Karpas-422 (cell line): ENCODE measurements around the gene COL13A1. TPM values are rescaled to one million over a fixed set of nuclear protein-coding genes. Genes with fewer than 3 reads are reported as not detected.

ENCODE experiments used
- DNase-seq: peaks from one replicate; pipeline ENCODE4 v3.0.0-alpha.2; 2015
- H2AFZ ChIP-seq: fragments of 200-600 bp; sonication (generic); 2 replicates; pipeline ENCODE4 v1.6.1; 2014; ENCODE audit warnings: antibody characterized with exemption, low read length, mixed read lengths
- H3K27ac ChIP-seq: fragments of 200-600 bp; sonication (generic); 2 replicates; pipeline ENCODE4 v1.5.1; 2014; ENCODE audit warnings: mild to moderate bottlenecking, low read length, moderate library complexity
- H3K27me3 ChIP-seq: fragments of 200-600 bp; sonication (generic); 2 replicates; pipeline ENCODE4 v1.6.1; 2014; ENCODE audit warnings: low read length, mixed read lengths
- H3K36me3 ChIP-seq: fragments of 200-600 bp; sonication (generic); 2 replicates; pipeline ENCODE4 v1.6.1; 2014; ENCODE audit warnings: low read length, mixed read lengths; ENCODE audit not compliant: insufficient read depth
- H3K4me1 ChIP-seq: fragments of 200-600 bp; sonication (generic); 2 replicates; pipeline ENCODE4 v1.6.1; 2014; ENCODE audit warnings: mild to moderate bottlenecking, low read length, mixed read lengths
- H3K4me2 ChIP-seq: fragments of 200-600 bp; sonication (generic); 2 replicates; pipeline ENCODE4 v1.6.1; 2014; ENCODE audit warnings: low read length, low read depth, mild to moderate bottlenecking; ENCODE audit not compliant: poor library complexity, severe bottlenecking
- H3K4me3 ChIP-seq: fragments of 200-600 bp; sonication (generic); 2 replicates; pipeline ENCODE4 v1.5.1; 2014; ENCODE audit warnings: mild to moderate bottlenecking, antibody characterized with exemption, low read length, mixed read lengths
- H3K79me2 ChIP-seq: fragments of 200-600 bp; sonication (generic); 2 replicates; pipeline ENCODE4 v1.6.1; 2014; ENCODE audit warnings: mild to moderate bottlenecking, low read length, mixed read lengths
- H3K9ac ChIP-seq: fragments of 200-600 bp; sonication (generic); 2 replicates; pipeline ENCODE4 v1.6.0; 2014; ENCODE audit warnings: low read length
- H3K9me2 ChIP-seq: fragments of 200-600 bp; sonication (generic), shearing (Covaris generic); replicated peaks from 2 replicates; pipeline ENCODE4 v1.6.0; 2014; ENCODE audit warnings: mild to moderate bottlenecking, low read length, moderate library complexity; ENCODE audit not compliant: insufficient read depth
- H3K9me3 ChIP-seq: fragments of 300-700, 200-600 bp; sonication (generic); 2 replicates; pipeline ENCODE4 v1.6.1; 2014; ENCODE audit warnings: low read length, mixed read lengths
- H4K20me1 ChIP-seq: fragments of 200-600 bp; sonication (generic); 2 replicates; pipeline ENCODE4 v1.6.1; 2014; ENCODE audit warnings: mild to moderate bottlenecking, antibody characterized with exemption, low read length, low read depth; ENCODE audit not compliant: insufficient read depth
- total RNA-seq: library from RNA; depleted of rRNA; stranded (reverse); fragments of >200 nt; shearing (Covaris generic); gene quantifications from 2 replicates; pipeline ENCODE4 v1.2.3, GENCODE V29; 2014; ENCODE audit warnings: low replicate concordance

The COL13A1 gene
- total RNA-seq, 1 experiment from 2014 or later, result not detected

- no peak overlapping the region for H3K27ac ChIP-seq
- no peaks in the 10 kb centered on the region for H3K9me2 ChIP-seq
- H3K79me2 ChIP-seq, result no peaks in the 10 kb centered on the region
- no peaks in the 10 kb centered on the region for H4K20me1 ChIP-seq
- no peaks in the 10 kb centered on the region for H3K36me3 ChIP-seq
- H3K9ac ChIP-seq, result no peak overlapping the region
- H3K9me3 ChIP-seq, result no peaks in the 10 kb centered on the region
- no peaks in the 10 kb centered on the region for H3K27me3 ChIP-seq
- DNase-seq, result no peak
- H3K4me3 ChIP-seq, result no peak overlapping the region
- no peak overlapping the region for H3K4me2 ChIP-seq
- H3K4me1 ChIP-seq, result no peaks in the 10 kb centered on the region
- H2AFZ ChIP-seq, result no peak overlapping the region
These were observed 20.1 kb upstream of the COL13A1 start for GRCh38 chr10:69781576-69781975.

- Histone ChIP-seq H3K9ac (no peak overlapping the region), H3K9me3 (no peaks in the 10 kb centered on the region), H3K4me2 (no peak overlapping the region), H3K9me2 (no peaks in the 10 kb centered on the region), H2AFZ (no peak overlapping the region), H3K27ac (no peak overlapping the region), H3K79me2 (no peaks in the 10 kb centered on the region), H4K20me1 (no peaks in the 10 kb centered on the region), H3K4me1 (no peaks in the 10 kb centered on the region), H3K4me3 (no peak overlapping the region), H3K36me3 (no peaks in the 10 kb centered on the region), H3K27me3 (no peaks in the 10 kb centered on the region)
- DNase-seq, result no peak
These were observed 18.2 kb upstream of the COL13A1 start for GRCh38 chr10:69783515-69783914.

- Histone ChIP-seq H3K9me2 (no peaks in the 10 kb centered on the region), H4K20me1 (no peaks in the 10 kb centered on the region), H3K36me3 (no peaks in the 10 kb centered on the region), H3K4me3 (no peak overlapping the region), H3K4me2 (no peak overlapping the region), H3K4me1 (no peaks in the 10 kb centered on the region), H3K79me2 (no peaks in the 10 kb centered on the region), H3K27ac (no peak overlapping the region), H3K9me3 (no peaks in the 10 kb centered on the region), H3K9ac (no peak overlapping the region), H3K27me3 (no peaks in the 10 kb centered on the region), H2AFZ (no peak overlapping the region)
- DNase-seq, result peak; percentile 59
These were observed 14.9 kb upstream of the COL13A1 start for GRCh38 chr10:69786791-69787190.

- Histone ChIP-seq H3K4me2 (no peak overlapping the region), H3K9me2 (no peaks in the 10 kb centered on the region), H2AFZ (no peak overlapping the region), H3K9ac (no peak overlapping the region), H3K4me3 (no peak overlapping the region), H3K9me3 (no peaks in the 10 kb centered on the region), H3K79me2 (no peaks in the 10 kb centered on the region), H3K36me3 (no peaks in the 10 kb centered on the region), H3K27me3 (no peaks in the 10 kb centered on the region), H3K27ac (no peak overlapping the region), H3K4me1 (no peaks in the 10 kb centered on the region), H4K20me1 (no peaks in the 10 kb centered on the region)
- no peak for DNase-seq
These were observed 14.0 kb upstream of the COL13A1 start for GRCh38 chr10:69787681-69788080.

GRCh38 chr10:69789164-69789576 is 12.5 kb upstream of the COL13A1 start:
- no peaks in the 10 kb centered on the region for H3K4me1 ChIP-seq
- H2AFZ ChIP-seq, result no peak overlapping the region
- H3K27me3 ChIP-seq, result no peaks in the 10 kb centered on the region
- no peak overlapping the region for H3K9ac ChIP-seq
- H3K9me3 ChIP-seq, result no peaks in the 10 kb centered on the region
- no peaks in the 10 kb centered on the region for H3K79me2 ChIP-seq
- H3K27ac ChIP-seq, result no peak overlapping the region
- H4K20me1 ChIP-seq, result no peaks in the 10 kb centered on the region
- peak; percentile 47 for DNase-seq
- no peak overlapping the region for H3K4me3 ChIP-seq
- H3K9me2 ChIP-seq, result no peaks in the 10 kb centered on the region
- H3K4me2 ChIP-seq, result no peak overlapping the region
- no peaks in the 10 kb centered on the region for H3K36me3 ChIP-seq

- no peak overlapping the region for H3K4me2 ChIP-seq
- H3K9ac ChIP-seq, result no peak overlapping the region
- H3K9me3 ChIP-seq, result peaks cover 14% of the 10 kb centered on the region
- no peaks in the 10 kb centered on the region for H3K27me3 ChIP-seq
- no peak overlapping the region for H3K4me3 ChIP-seq
- H2AFZ ChIP-seq, result no peak overlapping the region
- no peak for DNase-seq
- no peaks in the 10 kb centered on the region for H3K9me2 ChIP-seq
- no peaks in the 10 kb centered on the region for H4K20me1 ChIP-seq
- no peaks in the 10 kb centered on the region for H3K36me3 ChIP-seq
- H3K79me2 ChIP-seq, result no peaks in the 10 kb centered on the region
- no peaks in the 10 kb centered on the region for H3K4me1 ChIP-seq
- H3K27ac ChIP-seq, result no peak overlapping the region
These were observed 9.9 kb upstream of the COL13A1 start for GRCh38 chr10:69791812-69792211.

GRCh38 chr10:69792341-69792740 is 9.4 kb upstream of the COL13A1 start:
- no peaks in the 10 kb centered on the region for H3K27me3 ChIP-seq
- H3K4me3 ChIP-seq, result no peak overlapping the region
- H3K79me2 ChIP-seq, result no peaks in the 10 kb centered on the region
- H3K36me3 ChIP-seq, result no peaks in the 10 kb centered on the region
- H3K27ac ChIP-seq, result no peak overlapping the region
- DNase-seq, result no peak
- no peaks in the 10 kb centered on the region for H4K20me1 ChIP-seq
- no peak overlapping the region for H3K4me2 ChIP-seq
- H2AFZ ChIP-seq, result no peak overlapping the region
- H3K9ac ChIP-seq, result no peak overlapping the region
- H3K9me3 ChIP-seq, result peaks cover 14% of the 10 kb centered on the region
- no peaks in the 10 kb centered on the region for H3K9me2 ChIP-seq
- no peaks in the 10 kb centered on the region for H3K4me1 ChIP-seq

GRCh38 chr10:69794673-69795072 is 7.0 kb upstream of the COL13A1 start:
- no peaks in the 10 kb centered on the region for H4K20me1 ChIP-seq
- no peaks in the 10 kb centered on the region for H3K9me2 ChIP-seq
- H3K27ac ChIP-seq, result no peak overlapping the region
- H3K79me2 ChIP-seq, result no peaks in the 10 kb centered on the region
- H3K4me2 ChIP-seq, result no peak overlapping the region
- no peak overlapping the region for H3K4me3 ChIP-seq
- no peaks in the 10 kb centered on the region for H3K36me3 ChIP-seq
- H3K9ac ChIP-seq, result no peak overlapping the region
- no peaks in the 10 kb centered on the region for H3K27me3 ChIP-seq
- DNase-seq, result no peak
- no peak overlapping the region for H2AFZ ChIP-seq
- H3K4me1 ChIP-seq, result no peaks in the 10 kb centered on the region
- H3K9me3 ChIP-seq, result peaks cover 14% of the 10 kb centered on the region
